K562 treated with DMSO at 1 percent for 48 hours (cell line): Measurements from ENCODE around the gene SLC25A47. TPM values are rescaled to one million over a fixed set of nuclear protein-coding genes. Genes with fewer than 3 reads are reported as not detected.

Experiments
- total RNA-seq: library from RNA; unstranded; fragments of 300-600 nt; gene quantifications from 2 replicates; pipeline ENCODE4 v1.2.3, GENCODE V29; 2022; ENCODE audit warnings: low replicate concordance; ENCODE audit errors: extremely low read depth

Gene SLC25A47
- total RNA-seq = not detected in 2 replicates

DNA sequence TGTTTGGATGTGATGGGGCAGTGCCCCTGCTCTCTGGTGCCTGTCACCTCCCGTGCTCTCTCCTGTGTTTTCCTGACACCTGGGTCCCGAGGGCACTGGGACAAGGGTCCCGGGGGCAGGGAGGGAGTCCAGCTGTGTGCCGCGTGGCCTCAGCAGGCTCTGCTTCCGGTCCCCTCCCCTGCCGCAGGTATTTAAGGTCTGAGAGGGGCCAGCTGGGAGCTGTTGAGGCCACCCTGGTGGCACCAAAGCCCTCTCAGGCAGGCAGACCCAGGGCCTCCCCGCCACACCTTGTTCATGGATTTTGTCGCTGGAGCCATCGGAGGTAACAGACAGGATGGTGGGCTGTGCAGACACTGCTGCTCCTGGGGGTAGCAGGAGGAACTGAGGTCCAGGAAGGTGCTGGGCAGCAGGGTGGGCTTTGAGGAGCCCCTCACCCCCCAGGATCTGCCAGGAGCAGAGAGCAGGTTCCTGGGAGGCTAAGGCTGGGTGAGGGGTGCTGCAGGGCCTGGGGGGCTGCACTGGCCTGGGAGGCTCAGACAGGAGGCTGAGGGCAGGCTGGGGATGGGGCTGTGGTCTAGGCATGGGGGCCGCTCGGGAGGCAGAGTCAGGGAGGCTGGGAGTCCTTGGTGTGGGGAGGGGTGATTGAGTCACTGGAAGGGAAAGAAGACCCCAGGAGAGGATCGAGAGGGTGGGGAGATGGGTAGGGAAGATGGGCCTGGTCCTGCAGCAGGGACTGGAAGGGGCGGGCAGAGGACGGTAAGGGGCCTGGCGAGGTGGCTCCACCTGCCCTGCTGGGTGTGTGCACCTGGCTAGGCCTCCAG lies at the start of gene SLC25A47:
Gene SLC25A47 (plus strand): TSS at position 219 of the 821 bp plus-strand sequence. CDS start 76 bp downstream, at position 295.

DNA sequence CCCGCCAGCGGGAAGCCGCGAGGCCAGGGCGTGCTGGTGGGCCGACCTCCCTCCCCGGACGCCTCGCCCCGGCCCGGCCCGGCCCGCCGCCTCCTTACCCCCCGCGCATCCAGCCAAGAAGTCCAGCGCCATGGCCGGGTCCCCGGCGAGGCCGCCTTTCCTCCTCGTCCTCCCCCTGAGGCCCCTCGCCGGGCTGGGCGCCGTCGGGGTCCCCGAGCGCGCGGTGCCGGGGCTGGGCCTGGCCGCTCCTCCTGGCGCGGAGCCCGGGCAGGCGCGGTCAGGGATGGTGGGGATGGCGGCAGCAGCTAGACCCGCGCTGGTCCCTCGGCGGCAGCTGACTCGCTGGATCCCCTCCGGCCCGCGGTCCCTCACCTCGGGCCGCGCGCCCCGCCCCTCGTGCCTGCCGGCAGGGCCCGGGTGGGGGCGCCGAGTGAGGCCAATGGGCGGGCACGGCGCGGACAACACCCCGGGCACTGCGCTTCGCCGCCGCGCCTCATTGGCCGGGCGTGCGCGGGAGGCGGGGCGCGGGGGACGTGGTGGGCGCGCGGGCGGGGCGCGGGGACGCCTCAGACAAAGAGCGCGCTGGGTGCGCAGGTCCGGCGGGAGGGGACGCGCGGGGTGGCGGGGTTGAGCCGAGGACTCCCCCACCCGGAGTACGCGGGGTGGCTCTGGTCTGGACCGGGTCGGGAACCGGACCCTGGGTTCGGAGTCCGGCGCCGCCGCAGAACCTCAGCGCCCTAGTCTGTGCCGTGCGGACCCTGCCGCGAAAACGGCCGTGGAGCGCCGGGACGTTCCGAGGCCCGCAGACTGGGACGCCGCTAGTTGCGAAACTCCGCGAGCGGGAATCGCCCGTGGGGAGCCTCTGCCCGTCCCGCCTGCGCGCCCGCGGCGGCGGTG lies 16.8 kb upstream of the SLC25A47 start, which contains the start of gene SLC25A29:
Gene SLC25A29 (minus strand): TSS at position 344 of the 897 bp plus-strand sequence. CDS start 212 bp downstream, at position 132.

GRCh38 chr14:100375963-100376735 lies 53.0 kb downstream of the SLC25A47 start, which contains the start of gene WDR25:
WDR25 (plus strand) TSS chr14:100376485.

Other genes with a start within 250 kb of the SLC25A47 start
- gene DEGS2, start 163.7 kb upstream of the SLC25A47 start, total RNA-seq = not detected in 2 replicates
- gene YY1, start 84.2 kb upstream of the SLC25A47 start, total RNA-seq = not detected in 2 replicates
- gene SLC25A29, start 16.9 kb upstream of the SLC25A47 start, total RNA-seq = not detected in 2 replicates
- not detected in 2 replicates for gene WDR25, start 53.1 kb downstream of the SLC25A47 start, total RNA-seq